HG03025 (cell line): Measurements from ENCODE around the gene ARMCX6.
"Not testable (repeated sequence)": the region's sequence is repeated elsewhere in the genome, so short reads cannot be mapped to it uniquely, and the experiment has no call there.

Source experiments
- ATAC-seq: cut with Tn5 transposase; IDR thresholded peaks from one replicate; pipeline ENCODE4 v1.9.1; 2021; ENCODE audit warnings: mild to moderate bottlenecking, moderate library complexity; ENCODE audit not compliant: unreplicated experiment, low FRiP score

Gene ARMCX6

GRCh38 chrX:101617211-101618191, at the start of gene ARMCX6:
TSS of gene ARMCX6 (minus strand) at chrX:101618000. CDS start at chrX:101616620, 1,380 bp downstream.
- peak; percentile 93 for ATAC-seq

GRCh38 chrX:101659601-101660063, 41.8 kb upstream of the ARMCX6 start, which contains the start of gene ARMCX2:
TSS of gene ARMCX2 (minus strand) at chrX:101659850. CDS start at chrX:101657588, 2,262 bp downstream.
- no peak for ATAC-seq

- no peak for ATAC-seq
Observed at GRCh38 chrX:101658661-101659491, 41.1 kb upstream of the ARMCX6 start.

- no peak for ATAC-seq
Observed at GRCh38 chrX:101657495-101657894, 39.7 kb upstream of the ARMCX6 start.

GRCh38 chrX:101656817-101657216, 39.0 kb upstream of the ARMCX6 start:
- ATAC-seq, result no peak

GRCh38 chrX:101655534-101655933, 37.7 kb upstream of the ARMCX6 start:
- ATAC-seq, result no peak

- ATAC-seq, result not testable (repeated sequence)
Observed at GRCh38 chrX:101647716-101648115, 29.9 kb upstream of the ARMCX6 start.

- no peak for ATAC-seq
Observed at GRCh38 chrX:101642093-101642492, 24.3 kb upstream of the ARMCX6 start.

- ATAC-seq, result no peak
Observed at GRCh38 chrX:101639583-101639982, 21.8 kb upstream of the ARMCX6 start.

- no peak for ATAC-seq
Observed at GRCh38 chrX:101619364-101619763, 1.6 kb upstream of the ARMCX6 start.

- no peak for ATAC-seq
Observed at GRCh38 chrX:101605728-101606127, 12.1 kb downstream of the ARMCX6 start.

GRCh38 chrX:101605146-101605545, 12.7 kb downstream of the ARMCX6 start:
- ATAC-seq, result no peak

- ATAC-seq, result no peak
Observed at GRCh38 chrX:101602077-101602476, 15.7 kb downstream of the ARMCX6 start.

GRCh38 chrX:101599592-101599991, 18.2 kb downstream of the ARMCX6 start:
- ATAC-seq, result not testable (repeated sequence)

GRCh38 chrX:101595739-101596419, 21.9 kb downstream of the ARMCX6 start:
- ATAC-seq, result peak; percentile 99
